Spleen (tissue), 11 donors: ENCODE data around the gene ARRDC1. TPM values are rescaled to one million over a fixed set of nuclear protein-coding genes. Genes with fewer than 3 reads are reported as not detected.

Experiments
- DNase-seq: peaks from one replicate; pipeline ENCODE4 v3.0.0-alpha.2; 2020
- H3K27ac ChIP-seq, 8 donors: fragments of 200-600 bp; sonication (generic) in 7 of 8; 1 replicate in 4 of 8; 2 replicates in 4 of 8; pipeline versions ENCODE4 v1.5.0 to v1.8.0; 2016 to 2021; ENCODE audit warnings: inconsistent platforms in 4 of 8, mild to moderate bottlenecking in 4 of 8, moderate library complexity in 1 of 8
- H3K27me3 ChIP-seq, 7 donors: fragments of 200-600 bp; sonication (generic) in 6 of 7; replicated peaks in 1 of 7; 1 replicate in 4 of 7; 2 replicates in 3 of 7; pipeline versions ENCODE4 v1.5.0 to v1.8.0; 2016 to 2021; ENCODE audit warnings: inconsistent platforms in 3 of 7, mild to moderate bottlenecking in 1 of 7
- H3K36me3 ChIP-seq, 6 donors: fragments of 200-600 bp; sonication (generic) in 5 of 6; 1 replicate in 4 of 6; 2 replicates in 2 of 6; pipeline versions ENCODE4 v1.5.0 to v1.8.0; 2016 to 2021; ENCODE audit warnings: inconsistent platforms in 2 of 6
- H3K4me1 ChIP-seq, 6 donors: fragments of 200-600 bp; sonication (generic) in 5 of 6; 1 replicate in 3 of 6; 2 replicates in 3 of 6; pipeline versions ENCODE4 v1.5.0 to v1.8.0; 2016 to 2021; ENCODE audit warnings: inconsistent platforms in 3 of 6
- H3K4me3 ChIP-seq, 8 donors: fragments of 200-600 bp; sonication (generic) in 7 of 8; 1 replicate in 4 of 8; 2 replicates in 4 of 8; pipeline versions ENCODE4 v1.5.0 to v1.8.0; 2016 to 2021; ENCODE audit warnings: inconsistent platforms in 4 of 8, mild to moderate bottlenecking in 4 of 8, moderate library complexity in 2 of 8
- H3K9me3 ChIP-seq, 8 donors: fragments of 200-600 bp; sonication (generic) in 7 of 8; 1 replicate in 4 of 8; 2 replicates in 4 of 8; pipeline versions ENCODE4 v1.5.0 to v1.8.0; 2016 to 2021; ENCODE audit warnings: inconsistent platforms in 4 of 8
- POLR2A ChIP-seq, 3 donors: fragments of 450-650 bp; IDR thresholded peaks; one replicate each; pipeline ENCODE4 v1.5.1; 2017; ENCODE audit warnings: antibody characterized with exemption in 3 of 3, mild to moderate bottlenecking in 1 of 3
- POLR2AphosphoS5 ChIP-seq, 3 donors: sonication (generic); formaldehyde crosslinking; IDR thresholded peaks; one replicate each; pipeline ENCODE4 v1.5.1; 2017; ENCODE audit warnings: antibody characterized with exemption in 3 of 3
- WGBS, 5 donors: extraction: QIAGEN DNeasy Blood & Tissue Kit in 3 of 5; methylation state at CpG; one replicate each; pipeline versions ENCODE4 v1.1.5 to v1.1.7; 2013 to 2018; 5-methylcytosine and 5-hydroxymethylcytosine counted together
- intact Hi-C: fragments of 100-400 bp; cut with DNase I; formaldehyde crosslinking; loops from one replicate; pipeline ENCODE4 v1.15.0; 2023; ENCODE audit warnings: low total_unique reads
- polyA plus RNA-seq, 3 donors: library from polyadenylated mRNA; stranded (reverse); fragments of 200-250 nt; gene quantifications; one replicate each; pipeline ENCODE4 v1.2.1, GENCODE V29; 2013
- total RNA-seq, 7 donors: library from RNA; depleted of rRNA in 3 of 7; stranded (reverse); fragments of >200 nt in 3 of 7; fragmentation: NEBNext Ultra II Directional in 4 of 7; extraction: Animal tissue kit (Norgen Biotek cat#: 25700) in 4 of 7; gene quantifications; one replicate each; pipeline versions ENCODE4 v1.1.0 to v1.2.1, GENCODE V29; 2016 to 2021
- TF ChIP-seq, protein P1 (sequence below), 11 experiments: fragments of 200-600 bp in 7 of 11; fragments of 450-650 bp in 4 of 11; sonication (generic) in 4 of 11; IDR thresholded peaks in 8 of 11; conservative IDR thresholded peaks in 3 of 11; 1 replicate in 7 of 11; 2 replicates in 4 of 11; pipeline versions ENCODE4 v1.4.0 to v1.8.0; 2016 to 2021; ENCODE audit warnings: antibody characterized with exemption in 11 of 11, inconsistent platforms in 4 of 11, mild to moderate bottlenecking in 1 of 11
- donor health status: healthy with polysubstance abuse.
- donor health status: DM: no; HTN: no; CAD: no; lungs with moderate emphysema.
- donor health status: DM: no; HTN: no; CAD: no.
- donor health status: Bipolar disorder and iron deficiency.
- donor health status: healthy.
- donor health status: DM: no; HTN: no; CAD: no.
- donor health status: DM: yes; HTN: yes; CAD: no.

ARRDC1 gene
- total and polyA plus RNA-seq, 10 donors, result 51.4 to 158 (median 71.6) TPM

GRCh38 chr9:137645211-137645610 lies 39.7 kb downstream of the ARRDC1 start:
- intact Hi-C loops, result no loop called here
- TF ChIP-seq POLR2AphosphoS5 (IDR thresholded peaks at IDR 0.05) (no peak), POLR2A (IDR thresholded peaks at IDR 0.05) (no peak)
- TF ChIP-seq, protein P1, sequence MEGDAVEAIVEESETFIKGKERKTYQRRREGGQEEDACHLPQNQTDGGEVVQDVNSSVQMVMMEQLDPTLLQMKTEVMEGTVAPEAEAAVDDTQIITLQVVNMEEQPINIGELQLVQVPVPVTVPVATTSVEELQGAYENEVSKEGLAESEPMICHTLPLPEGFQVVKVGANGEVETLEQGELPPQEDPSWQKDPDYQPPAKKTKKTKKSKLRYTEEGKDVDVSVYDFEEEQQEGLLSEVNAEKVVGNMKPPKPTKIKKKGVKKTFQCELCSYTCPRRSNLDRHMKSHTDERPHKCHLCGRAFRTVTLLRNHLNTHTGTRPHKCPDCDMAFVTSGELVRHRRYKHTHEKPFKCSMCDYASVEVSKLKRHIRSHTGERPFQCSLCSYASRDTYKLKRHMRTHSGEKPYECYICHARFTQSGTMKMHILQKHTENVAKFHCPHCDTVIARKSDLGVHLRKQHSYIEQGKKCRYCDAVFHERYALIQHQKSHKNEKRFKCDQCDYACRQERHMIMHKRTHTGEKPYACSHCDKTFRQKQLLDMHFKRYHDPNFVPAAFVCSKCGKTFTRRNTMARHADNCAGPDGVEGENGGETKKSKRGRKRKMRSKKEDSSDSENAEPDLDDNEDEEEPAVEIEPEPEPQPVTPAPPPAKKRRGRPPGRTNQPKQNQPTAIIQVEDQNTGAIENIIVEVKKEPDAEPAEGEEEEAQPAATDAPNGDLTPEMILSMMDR (IDR thresholded peaks at IDR 0.05 in 8 of 11, conservative IDR thresholded peaks at IDR 0.05 in 3 of 11), result no peak

GRCh38 chr9:137646341-137646740 lies 40.9 kb downstream of the ARRDC1 start:
- intact Hi-C loops, result no loop called here
- H3K4me3 ChIP-seq, result no peak overlapping the region
- WGBS, 5 donors, result 83 to 96% (median 89%) methylated on average over 13 of the region's 13 CpGs
- H3K27me3 ChIP-seq, result no peaks in the 10 kb centered on the region
- TF ChIP-seq POLR2AphosphoS5 (IDR thresholded peaks at IDR 0.05) (no peak), POLR2A (IDR thresholded peaks at IDR 0.05) (no peak)
- TF ChIP-seq, protein P1 (IDR thresholded peaks at IDR 0.05 in 8 of 11, conservative IDR thresholded peaks at IDR 0.05 in 3 of 11), result no peak
- peaks cover 0 to 73% (median 6%) of the 10 kb centered on the region in 6 donors for H3K36me3 ChIP-seq
- peaks cover 3 to 96% (median 46%) of the 10 kb centered on the region in 6 donors for H3K4me1 ChIP-seq
- peak overlapping the region in 2 of 8 donors; percentile 65 to 78 for H3K27ac ChIP-seq
- DNase-seq, result peak; percentile 59
- H3K9me3 ChIP-seq, result no peaks in the 10 kb centered on the region

More at GRCh38 chr9:137645211-137645610, 39.7 kb downstream of the ARRDC1 start:
- H3K27me3 ChIP-seq, result no peaks in the 10 kb centered on the region
- peaks cover 0 to 73% (median 4%) of the 10 kb centered on the region in 6 donors for H3K36me3 ChIP-seq
- no peak overlapping the region for H3K4me3 ChIP-seq
- 90 to 96% (median 93%) methylated on average over 5 of the region's 5 CpGs for WGBS, 5 donors
- peak; percentile 13 for DNase-seq
- peak overlapping the region in 1 of 8 donors; percentile 60 for H3K27ac ChIP-seq
- peaks cover 4 to 96% (median 43%) of the 10 kb centered on the region in 6 donors for H3K4me1 ChIP-seq
- H3K9me3 ChIP-seq, result no peaks in the 10 kb centered on the region

DNA sequence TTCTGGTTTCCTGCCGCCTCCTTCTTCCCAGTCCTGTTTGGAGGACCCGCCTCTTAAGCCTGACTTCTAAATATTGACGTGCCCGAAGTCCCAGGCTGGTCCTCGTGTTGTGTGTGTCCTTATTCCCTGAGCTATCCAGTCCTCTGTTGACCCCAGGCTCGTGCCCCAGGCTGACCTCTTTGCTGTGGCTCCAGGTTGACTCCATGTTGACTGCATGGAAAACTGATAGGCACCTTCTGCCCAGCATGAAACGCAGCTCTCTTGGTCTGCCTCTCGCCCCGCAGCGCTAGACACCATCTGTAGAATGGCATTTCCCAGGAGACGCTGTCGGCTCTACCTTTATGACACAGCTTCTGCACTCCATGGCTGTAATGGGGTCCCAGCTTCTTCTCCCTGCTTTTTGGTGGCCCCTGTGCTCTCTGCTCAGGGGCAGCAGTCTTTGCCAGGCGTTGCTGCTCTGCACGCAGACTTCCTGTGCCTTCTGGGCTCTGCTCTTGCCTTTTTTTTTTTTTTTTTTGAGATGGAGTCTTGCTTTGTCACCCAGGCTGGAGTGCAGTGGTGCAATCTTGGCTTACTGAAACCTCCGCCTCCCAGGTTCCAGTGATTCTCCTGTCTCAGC lies 41.7 kb downstream of the ARRDC1 start:
- 39 to 49% (median 43%) methylated on average over 15 of the region's 15 CpGs for WGBS, 5 donors
- peak overlapping the region in 4 of 8 donors; percentile 0 to 44 (median 8) for H3K4me3 ChIP-seq
- no peaks in the 10 kb centered on the region for H3K9me3 ChIP-seq
- TF ChIP-seq POLR2A (IDR thresholded peaks at IDR 0.05) (no peak), POLR2AphosphoS5 (IDR thresholded peaks at IDR 0.05) (no peak)
- TF ChIP-seq, protein P1 (IDR thresholded peaks at IDR 0.05 in 8 of 11, conservative IDR thresholded peaks at IDR 0.05 in 3 of 11), result no peak
- H3K4me1 ChIP-seq, result peaks cover 3 to 93% (median 44%) of the 10 kb centered on the region in 6 donors
- peak overlapping the region in 7 of 8 donors; percentile 51 to 78 (median 71) for H3K27ac ChIP-seq
- intact Hi-C loops, result no loop called here
- peak; percentile 73 for DNase-seq
- no peaks in the 10 kb centered on the region for H3K27me3 ChIP-seq
- H3K36me3 ChIP-seq, result peaks cover 0 to 73% (median 7%) of the 10 kb centered on the region in 6 donors

GRCh38 chr9:137648396-137648795 lies 42.9 kb downstream of the ARRDC1 start:
- no peak for TF ChIP-seq POLR2A (IDR thresholded peaks at IDR 0.05)
- TF ChIP-seq, protein P1 (IDR thresholded peaks at IDR 0.05 in 8 of 11, conservative IDR thresholded peaks at IDR 0.05 in 3 of 11), result no peak
- no peak for TF ChIP-seq POLR2AphosphoS5 (IDR thresholded peaks at IDR 0.05)
- Histone ChIP-seq H3K36me3 (peaks cover 0 to 73% (median 7%) of the 10 kb centered on the region in 6 donors), H3K27me3 (no peaks in the 10 kb centered on the region), H3K4me3 (no peak overlapping the region), H3K9me3 (no peaks in the 10 kb centered on the region), H3K27ac (peak overlapping the region in 3 of 8 donors; percentile 75 to 78 (median 77)), H3K4me1 (peaks cover 3 to 82% (median 42%) of the 10 kb centered on the region in 6 donors)
- intact Hi-C loops, result no loop called here
- peak; percentile 4 for DNase-seq
- 86 to 100% (median 90%) methylated on average over 2 of the region's 2 CpGs for WGBS, 5 donors
